Measurements from ENCODE around the gene TRIM7. TPM values are rescaled to one million over a fixed set of nuclear protein-coding genes. Genes with fewer than 3 reads are reported as not detected.
"Not testable (repeated sequence)": the region's sequence is repeated elsewhere in the genome, so short reads cannot be mapped to it uniquely, and the experiment has no call there.

TRIM7 gene
- polyA plus RNA-seq, 4 donors, result 0.16 to 0.56 (median 0.30) TPM

GRCh38 chr5:181194489-181195248 is 10.3 kb downstream of the TRIM7 start:
- no peak for DNase-seq (ENCODE audit: low read depth in 4 of 4, low spot score in 3 of 4)

- no peak for DNase-seq (ENCODE audit: low read depth in 4 of 4, low spot score in 3 of 4)
Measured at GRCh38 chr5:181193656-181194055, 11.3 kb downstream of the TRIM7 start.

GRCh38 chr5:181192337-181193046 is 12.5 kb downstream of the TRIM7 start:
- no peak for DNase-seq (ENCODE audit: low read depth in 4 of 4, low spot score in 3 of 4)

DNA sequence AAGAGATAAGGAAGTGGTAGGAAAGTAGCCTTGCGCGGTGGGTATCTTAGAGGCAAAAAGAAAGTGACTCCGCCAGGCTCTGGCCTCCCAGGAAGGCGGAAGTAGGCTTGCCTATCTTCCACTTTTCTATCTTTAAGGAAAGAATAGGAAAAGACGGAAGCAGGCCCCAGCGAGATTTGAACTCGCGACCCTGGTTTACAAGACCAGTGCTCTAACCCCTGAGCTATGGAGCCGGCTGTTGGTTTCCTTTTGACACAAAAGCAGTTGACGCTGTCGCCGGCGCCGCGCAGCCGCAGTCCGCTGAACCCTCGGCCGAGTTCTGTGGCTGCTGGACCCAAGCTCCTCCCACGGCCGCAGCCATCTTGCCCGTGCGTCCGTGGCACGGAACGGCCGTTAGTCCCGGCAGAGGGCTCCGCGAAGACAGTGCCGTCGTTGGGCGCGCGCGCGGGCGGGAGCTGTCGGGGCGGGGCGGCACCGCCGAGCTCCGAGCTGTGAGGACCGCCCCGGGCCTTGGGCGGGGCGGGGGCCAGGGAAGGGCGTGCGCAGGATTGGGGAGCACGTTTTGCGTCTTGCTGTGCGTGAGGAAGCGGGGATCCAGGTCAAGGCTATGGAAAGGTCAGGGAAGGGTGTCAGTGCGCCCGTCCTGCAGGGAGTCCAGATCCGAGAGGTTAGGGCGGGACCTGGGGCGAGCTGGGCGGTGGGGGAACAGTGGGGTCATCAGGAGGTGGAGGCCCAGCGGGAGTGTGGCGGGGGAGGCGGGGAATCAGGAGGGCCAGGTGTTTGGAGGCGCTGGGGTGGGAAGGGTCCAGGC is 13.3 kb downstream of the TRIM7 start:
- DNase-seq (ENCODE audit: low read depth in 4 of 4, low spot score in 3 of 4), result peak in 3 of 4 donors; percentile 87 to 90 (median 88)

DNA sequence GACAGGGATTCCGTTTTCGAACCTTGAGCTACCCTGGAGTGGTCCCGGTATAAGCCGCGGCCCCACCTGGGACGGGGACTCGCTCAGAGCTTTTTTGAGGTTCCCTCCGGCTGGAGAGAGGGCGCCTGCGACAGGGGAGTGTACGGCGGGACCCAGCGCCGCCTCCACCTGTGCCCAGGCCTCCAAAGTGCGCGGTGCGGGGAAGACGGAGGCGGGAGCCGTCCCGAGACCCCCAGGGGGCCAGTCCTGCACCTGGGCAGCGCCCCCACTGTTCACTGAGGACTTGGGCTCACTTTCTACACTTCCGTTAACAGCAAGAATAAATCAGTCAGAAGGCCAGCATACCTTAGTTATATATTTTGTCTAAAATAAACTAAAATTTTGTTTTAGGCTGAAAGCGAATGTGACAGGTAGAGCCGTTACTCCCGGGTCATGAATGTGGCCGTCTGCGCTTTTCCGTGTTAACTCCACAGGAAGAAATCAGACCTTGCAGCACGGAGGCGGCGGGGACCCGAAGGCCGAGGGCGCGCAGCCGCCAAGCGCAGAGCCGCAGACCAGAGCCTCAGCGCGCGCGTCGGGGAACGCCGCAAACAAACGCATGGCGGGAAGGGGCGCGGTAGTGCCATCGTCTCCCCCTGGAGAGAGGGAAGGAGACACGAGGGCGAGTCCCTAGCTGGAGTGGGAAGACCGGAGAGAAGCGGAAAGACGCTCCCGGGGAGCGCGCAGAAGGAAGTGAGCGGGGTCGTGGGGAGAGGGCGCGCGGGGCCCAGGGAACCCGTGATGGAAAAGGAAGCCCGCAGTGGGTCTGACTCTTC is 14.1 kb downstream of the TRIM7 start:
- DNase-seq (ENCODE audit: low read depth in 4 of 4, low spot score in 3 of 4), result no peak

GRCh38 chr5:181189962-181190710 is 14.9 kb downstream of the TRIM7 start:
- DNase-seq (ENCODE audit: low read depth in 4 of 4, low spot score in 3 of 4), result no peak

DNA sequence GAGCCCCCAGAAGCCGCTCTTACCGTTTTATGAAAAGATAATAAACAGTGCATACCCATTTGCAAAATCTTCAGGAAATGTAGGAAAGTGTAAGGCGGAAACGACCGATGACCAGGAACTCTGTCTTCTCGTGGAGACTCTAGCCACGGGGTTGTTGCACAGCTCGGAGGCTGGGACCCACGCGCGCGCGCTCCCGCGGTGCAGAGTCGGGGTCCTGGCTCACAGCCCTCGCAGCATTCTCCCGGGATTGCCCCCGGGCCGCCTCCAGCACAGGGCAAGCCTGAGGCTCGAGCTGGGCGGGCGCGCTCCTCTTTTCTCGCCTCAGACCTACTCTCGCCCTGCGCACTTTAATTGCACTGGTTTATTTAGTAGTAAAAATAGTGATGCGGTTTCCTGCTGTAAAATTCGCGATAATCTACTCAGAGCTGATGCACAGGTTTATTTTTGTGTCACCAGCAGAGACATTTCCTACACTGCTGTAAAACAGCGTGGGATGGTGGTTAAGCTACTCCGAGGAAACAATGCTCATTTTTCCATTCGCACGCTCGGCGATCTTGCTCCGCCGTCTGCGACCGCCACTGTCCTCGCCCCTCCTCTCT is 15.5 kb downstream of the TRIM7 start:
- no peak for DNase-seq (ENCODE audit: low read depth in 4 of 4, low spot score in 3 of 4)

DNA sequence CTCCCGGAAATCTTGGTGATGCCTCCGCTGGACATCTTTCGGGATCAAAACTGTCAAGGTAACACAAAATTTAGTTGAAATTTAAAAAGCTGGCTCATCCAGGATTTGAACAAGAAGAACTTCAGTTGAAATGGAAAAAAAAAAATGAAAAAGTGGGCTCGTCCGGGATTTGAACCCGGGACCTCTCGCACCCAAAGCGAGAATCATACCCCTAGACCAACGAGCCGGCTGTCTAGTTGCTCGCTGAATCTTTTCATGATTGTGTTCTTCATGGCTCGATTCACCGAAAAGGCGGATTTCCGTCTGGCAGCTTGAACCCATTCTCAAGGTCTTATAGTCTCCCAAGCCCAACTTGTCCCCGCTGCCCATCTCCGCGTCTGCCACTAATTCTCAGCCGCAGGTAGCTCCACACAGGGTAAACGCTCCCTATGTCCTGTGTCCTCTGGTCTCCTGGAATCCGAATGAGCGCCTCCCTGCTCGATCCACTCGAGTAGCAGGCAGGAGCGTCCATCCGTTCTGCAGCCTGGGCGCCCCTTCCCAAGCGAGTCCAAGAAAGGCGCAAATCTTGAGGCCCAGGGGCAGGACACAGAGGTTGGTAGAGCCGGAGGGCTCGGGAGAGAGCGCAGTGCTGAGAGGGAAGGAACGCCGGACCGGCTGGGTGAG is 16.2 kb downstream of the TRIM7 start:
- DNase-seq (ENCODE audit: low read depth in 4 of 4, low spot score in 3 of 4), result peak in 2 of 4 donors; percentile 72 to 74

- no peak for DNase-seq (ENCODE audit: low read depth in 4 of 4, low spot score in 3 of 4)
Measured at GRCh38 chr5:181187500-181188213, 17.3 kb downstream of the TRIM7 start.

GRCh38 chr5:181186986-181187499 is 18.0 kb downstream of the TRIM7 start:
- DNase-seq (ENCODE audit: low read depth in 4 of 4, low spot score in 3 of 4), result no peak

DNA sequence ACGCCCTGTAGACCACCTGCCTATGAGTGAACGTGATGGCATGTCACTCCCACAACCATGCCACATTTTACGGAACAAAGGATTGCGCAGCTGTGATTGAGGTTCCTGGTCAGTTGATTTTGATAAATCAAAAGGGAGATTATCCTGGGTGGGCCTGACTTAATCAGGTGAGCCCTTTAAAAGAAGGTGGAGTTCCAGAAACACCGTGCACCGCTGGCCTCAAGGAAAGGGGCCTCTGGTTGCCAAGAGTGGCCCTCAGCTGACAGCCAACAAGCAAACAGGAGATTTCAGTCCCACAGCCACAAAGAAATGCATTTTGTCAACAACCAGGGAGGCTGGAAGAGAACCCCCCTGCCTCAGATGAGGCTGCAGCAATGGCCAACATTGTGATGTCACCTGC is 19.0 kb downstream of the TRIM7 start:
- DNase-seq (ENCODE audit: low read depth in 4 of 4, low spot score in 3 of 4), result no peak

DNA sequence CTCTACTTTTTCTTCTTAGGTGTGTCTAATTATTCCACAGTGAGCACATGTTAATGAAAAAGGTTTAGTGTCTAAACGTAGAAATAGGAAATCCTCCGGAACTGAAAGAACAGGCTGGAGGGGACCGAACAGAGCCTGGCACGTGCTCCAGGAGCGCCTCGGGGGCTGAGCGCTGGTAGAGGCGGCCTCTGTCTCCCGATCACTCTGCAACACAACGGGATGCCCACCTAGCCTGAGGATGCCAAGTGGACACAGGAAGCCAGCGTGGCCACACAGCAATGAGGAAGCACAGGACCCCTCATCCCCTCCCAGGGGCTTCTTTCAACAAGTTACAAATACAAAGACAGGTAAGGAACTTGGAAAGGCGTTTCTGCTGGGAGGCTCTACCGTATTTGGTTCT is 19.4 kb downstream of the TRIM7 start:
- DNase-seq (ENCODE audit: low read depth in 4 of 4, low spot score in 3 of 4), result no peak

GRCh38 chr5:181184845-181185216 is 20.2 kb downstream of the TRIM7 start:
- no peak for DNase-seq (ENCODE audit: low read depth in 4 of 4, low spot score in 3 of 4)

- DNase-seq (ENCODE audit: low read depth in 4 of 4, low spot score in 3 of 4), result no peak
Measured at GRCh38 chr5:181182651-181183050, 22.3 kb downstream of the TRIM7 start.

DNA sequence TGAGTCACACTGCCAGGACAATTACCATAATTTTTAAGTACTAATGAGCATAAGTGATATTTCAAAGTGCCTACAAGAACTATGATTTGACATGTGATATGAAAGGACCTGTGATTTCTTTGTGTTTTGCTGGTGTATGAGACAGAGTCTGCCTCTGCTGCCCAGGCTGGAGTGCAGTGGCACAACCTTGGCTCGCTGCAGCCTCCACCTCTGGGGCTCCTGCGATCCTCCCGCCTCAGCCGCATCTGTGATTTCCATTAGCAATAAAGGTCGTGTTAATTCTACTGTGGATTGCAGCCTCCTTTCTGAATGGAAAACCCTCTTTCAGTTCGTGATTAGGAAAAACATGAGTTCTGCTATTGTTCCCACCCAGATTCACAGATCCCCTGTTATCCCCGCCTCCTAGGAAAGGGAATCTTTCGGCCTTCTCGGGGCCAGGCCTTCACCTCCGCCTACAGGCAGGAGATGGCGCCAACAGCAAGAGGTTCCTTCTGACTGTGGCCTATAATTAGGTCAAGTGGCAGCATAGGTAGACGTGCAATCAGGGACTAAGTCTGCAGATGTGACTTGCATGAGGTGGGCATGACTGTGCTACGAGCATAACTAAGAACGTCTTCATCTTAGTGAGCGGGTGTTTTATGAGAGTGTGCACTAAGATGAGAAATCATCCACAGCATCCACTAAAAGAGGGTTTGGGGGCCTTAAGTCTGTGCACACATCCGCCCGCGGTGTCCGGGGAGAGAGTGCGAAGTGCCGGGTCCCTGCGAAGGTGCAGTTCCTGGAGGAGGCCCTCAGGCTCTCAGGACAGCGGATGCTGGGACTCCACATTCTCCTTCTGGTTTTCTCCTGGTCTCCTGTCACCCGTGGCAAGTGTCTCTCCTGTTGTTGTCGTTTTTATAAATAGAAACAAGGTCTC is 23.1 kb downstream of the TRIM7 start:
- DNase-seq (ENCODE audit: low read depth in 4 of 4, low spot score in 3 of 4), result no peak

DNA sequence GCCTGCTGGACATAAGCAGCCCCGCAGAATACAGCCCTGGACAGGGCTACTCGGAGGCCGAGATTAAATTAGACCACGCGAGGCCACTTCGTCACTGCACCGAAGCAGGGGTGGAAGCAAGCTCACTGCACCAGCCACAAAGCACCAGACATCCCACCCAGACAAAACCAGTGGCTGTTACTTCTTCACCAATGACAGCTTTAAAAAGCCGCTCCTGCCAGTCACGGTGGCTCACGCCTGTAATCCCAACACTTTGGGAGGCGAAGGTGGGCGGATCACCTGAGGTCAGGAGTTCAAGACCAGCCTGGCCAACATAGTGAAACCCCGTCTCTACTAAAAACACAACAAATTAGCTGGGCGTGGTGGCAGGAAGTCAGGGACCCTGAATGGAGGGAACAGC is 27.4 kb downstream of the TRIM7 start:
- not testable (repeated sequence) for DNase-seq (ENCODE audit: low read depth in 4 of 4, low spot score in 3 of 4)
